Activated CD8-positive, alpha-beta memory T cell treated with anti-CD3 and anti-CD28 coated beads, Interleukin-2, amount 50 U/mL, for 24 hours (primary cell): ENCODE results near the gene CNOT10.

ENCODE experiments used
- DNase-seq: peaks from one replicate; pipeline ENCODE4 v3.0.0-alpha.2; 2020; ENCODE audit errors: extremely low read depth

CNOT10 gene

DNA sequence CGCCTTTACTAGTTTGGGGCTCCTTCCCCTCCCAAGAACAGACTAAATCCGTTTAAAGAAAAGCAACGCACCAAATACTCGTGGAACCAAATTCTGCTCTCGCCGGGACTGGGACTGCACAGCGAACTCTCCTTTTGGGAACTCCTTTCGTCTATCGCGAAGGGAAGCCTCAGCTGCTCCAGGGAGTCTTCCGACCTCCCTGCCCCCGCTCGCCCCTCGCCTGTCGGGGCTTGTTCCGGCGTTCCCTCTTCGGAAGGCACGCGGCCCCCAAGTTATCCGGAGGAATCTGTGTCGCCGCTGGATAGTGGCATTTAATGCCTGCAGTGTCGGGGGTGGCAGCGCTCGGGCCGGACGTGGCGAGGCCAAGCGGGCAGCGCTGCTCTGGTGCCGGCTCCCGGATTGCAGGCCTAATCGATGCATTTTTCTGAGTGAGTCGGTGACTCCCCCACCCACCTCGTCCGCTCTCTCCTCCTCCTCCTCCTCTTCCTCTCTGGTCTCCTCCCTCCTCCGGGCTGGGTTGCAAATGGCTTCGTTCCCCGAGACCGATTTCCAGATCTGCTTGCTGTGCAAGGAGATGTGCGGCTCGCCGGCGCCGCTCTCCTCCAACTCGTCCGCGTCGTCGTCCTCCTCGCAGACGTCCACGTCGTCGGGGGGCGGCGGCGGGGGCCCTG is 132.7 kb downstream of the CNOT10 start, which contains the start of gene TRIM71:
TSS of gene TRIM71 (plus strand) at position 440 of the 671 bp plus-strand sequence. CDS start at position 524, 84 bp downstream.
- DNase-seq = no peak

DNA sequence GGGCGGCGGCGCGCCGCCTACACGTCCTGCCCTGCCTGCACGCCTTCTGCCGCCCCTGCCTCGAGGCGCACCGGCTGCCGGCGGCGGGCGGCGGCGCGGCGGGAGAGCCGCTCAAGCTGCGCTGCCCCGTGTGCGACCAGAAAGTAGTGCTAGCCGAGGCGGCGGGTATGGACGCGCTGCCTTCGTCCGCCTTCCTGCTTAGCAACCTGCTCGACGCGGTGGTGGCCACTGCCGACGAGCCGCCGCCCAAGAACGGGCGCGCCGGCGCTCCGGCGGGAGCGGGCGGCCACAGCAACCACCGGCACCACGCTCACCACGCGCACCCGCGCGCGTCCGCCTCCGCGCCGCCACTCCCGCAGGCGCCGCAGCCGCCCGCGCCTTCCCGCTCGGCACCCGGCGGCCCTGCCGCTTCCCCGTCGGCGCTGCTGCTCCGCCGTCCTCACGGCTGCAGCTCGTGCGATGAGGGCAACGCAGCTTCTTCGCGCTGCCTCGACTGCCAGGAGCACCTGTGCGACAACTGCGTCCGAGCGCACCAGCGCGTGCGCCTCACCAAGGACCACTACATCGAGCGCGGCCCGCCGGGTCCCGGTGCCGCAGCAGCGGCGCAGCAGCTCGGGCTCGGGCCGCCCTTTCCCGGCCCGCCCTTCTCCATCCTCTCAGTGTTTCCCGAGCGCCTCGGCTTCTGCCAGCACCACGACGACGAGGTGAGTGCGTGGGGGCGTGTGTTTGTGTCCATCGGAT is 133.4 kb downstream of the CNOT10 start:
- DNase-seq = no peak

DNA sequence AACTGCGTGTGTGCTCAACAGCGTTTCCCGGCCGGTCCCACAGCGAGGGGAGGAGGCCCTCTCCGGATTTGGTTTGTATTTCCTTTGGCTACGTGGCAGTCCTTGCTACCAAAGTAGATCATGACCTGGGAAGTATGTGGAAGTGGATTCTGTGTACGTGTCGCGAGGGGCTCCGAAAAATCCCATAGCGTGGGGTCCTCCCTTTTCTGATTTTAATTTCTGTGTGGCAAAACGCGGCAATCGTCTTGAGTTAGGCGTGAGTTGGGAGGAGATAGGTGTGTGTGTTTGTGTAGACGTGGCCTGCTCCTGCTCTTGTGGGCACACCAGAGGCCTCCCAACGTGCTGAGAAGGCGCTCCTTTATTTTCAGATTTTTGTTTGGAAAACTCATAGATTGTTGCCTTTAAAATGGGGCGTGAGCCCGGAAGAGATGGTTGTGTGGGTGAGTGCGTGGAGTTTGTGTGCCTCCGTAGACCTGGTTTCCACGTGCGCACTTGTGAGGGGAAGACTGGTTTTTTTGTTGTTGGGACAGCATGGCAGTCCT is 134.1 kb downstream of the CNOT10 start:
- DNase-seq = no peak

DNA sequence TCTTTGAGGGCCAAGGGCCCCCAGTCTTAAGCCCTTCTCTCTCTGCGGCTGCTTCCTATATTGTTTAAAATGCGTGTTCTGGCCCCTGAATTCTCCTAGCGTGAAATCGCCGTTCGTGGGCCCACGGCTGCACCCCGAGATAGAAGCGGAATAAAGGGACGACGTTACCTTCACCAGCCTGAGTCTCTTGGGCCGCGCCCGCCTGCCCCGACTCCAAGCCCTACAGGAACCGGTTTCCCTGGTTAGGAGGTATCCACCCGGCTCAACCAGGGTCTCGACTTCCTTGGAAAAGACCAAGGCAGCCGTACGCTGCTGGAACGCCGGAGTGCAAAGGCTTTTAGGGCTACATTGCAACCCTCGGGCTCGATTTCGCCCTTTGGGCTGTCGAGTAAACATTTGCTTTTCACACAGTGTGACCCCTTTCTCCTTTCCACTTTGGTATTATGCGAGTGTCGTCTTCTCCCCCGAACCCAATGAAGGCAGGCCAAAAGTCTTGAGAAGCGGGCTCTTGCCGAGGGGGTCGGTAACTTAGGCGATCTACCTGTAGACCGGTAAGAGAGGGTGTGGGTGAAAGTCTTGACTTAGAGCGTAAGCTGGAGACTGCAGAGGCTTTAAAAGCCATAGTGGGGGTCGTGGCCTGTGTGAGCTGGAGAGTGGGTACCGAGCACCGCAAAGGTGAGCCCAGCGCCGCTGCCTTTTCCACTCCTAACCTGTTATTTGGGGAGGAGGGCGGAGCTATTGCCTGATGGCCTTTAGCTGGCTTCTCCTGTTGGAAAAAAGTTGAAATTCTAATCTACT is 134.8 kb downstream of the CNOT10 start:
- DNase-seq = no peak

DNA sequence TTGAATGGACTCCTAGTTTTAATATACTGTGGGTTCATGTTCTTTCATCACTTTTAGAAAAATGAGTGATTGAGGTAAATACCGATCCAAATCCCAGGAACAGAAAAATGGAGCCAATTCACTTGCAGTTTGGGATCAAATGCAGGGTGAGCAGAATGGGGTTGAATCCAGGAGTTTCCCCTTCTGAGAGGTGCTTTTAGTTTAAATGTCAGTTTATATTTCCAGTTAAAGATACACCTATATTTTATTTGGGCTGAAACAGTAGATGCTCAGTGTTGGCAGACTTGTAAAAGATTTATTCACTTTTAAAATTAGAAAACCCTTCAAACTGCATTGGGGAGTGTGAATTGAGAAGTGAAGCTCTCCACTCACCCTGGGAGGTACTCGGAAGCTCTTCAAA is 135.4 kb downstream of the CNOT10 start:
- no peak for DNase-seq

DNA sequence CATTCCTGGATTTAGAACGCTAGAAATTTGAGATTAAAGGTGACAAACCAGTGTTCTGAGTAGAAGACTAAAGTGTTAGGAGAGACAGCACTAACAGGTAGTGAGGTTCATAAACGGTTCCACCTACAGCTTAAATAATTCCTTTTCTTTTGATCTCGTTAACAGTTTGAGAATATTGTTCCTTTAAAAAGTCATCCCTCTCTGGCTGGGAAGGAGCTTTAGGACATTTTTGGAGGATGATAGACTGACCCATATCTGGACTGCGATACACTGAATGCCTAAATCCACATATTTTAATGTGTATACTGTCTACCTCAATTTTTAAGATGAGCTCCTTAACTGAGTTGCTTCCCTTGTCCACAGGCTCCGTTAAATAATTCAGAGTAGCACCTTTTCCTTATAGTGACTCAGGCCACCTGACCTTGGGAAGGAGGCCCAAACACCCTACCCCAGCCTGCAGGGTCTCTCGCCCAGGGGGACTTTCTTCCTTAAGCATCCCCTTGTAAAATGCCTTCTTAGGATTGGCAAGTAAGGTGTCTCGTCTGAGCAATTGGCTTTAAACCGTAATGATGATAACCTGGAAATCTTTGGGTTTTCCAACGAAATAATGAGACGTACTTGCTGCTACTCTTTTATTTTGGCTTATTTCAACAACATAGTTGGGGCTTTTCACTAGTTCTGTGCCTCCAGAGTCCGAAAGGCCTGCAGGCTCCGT is 136.1 kb downstream of the CNOT10 start:
- no peak for DNase-seq

DNA sequence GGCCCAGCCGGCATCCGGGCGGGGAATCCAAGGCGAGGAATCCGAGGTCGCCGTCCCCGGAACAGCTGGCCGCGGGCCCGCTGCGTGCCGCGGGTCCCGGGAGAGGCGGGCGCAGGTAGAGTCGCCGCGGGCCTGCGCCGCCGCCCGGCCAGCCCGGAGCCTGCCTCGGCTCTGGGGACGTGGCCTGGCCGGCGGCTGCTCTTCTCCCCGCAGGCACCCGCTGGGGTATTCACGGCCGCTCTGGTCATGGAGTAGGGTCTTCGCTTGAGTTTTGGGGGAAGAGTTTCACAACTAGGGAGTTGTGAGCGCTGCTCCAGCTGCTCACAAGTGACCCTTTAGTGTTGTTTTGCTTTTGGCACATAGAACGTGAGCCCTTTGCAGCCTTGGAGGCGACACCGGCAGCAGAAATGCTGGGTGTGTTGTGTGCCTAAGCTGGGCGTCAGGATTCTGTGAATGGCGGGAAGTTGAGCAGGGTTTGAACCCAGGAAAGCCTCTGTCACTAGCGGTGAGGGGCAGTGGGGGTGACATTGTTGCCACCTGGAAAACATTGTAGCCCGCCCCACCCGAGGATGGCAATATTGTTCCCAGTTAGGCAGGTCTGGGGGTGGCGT is 136.8 kb downstream of the CNOT10 start:
- DNase-seq = no peak

DNA sequence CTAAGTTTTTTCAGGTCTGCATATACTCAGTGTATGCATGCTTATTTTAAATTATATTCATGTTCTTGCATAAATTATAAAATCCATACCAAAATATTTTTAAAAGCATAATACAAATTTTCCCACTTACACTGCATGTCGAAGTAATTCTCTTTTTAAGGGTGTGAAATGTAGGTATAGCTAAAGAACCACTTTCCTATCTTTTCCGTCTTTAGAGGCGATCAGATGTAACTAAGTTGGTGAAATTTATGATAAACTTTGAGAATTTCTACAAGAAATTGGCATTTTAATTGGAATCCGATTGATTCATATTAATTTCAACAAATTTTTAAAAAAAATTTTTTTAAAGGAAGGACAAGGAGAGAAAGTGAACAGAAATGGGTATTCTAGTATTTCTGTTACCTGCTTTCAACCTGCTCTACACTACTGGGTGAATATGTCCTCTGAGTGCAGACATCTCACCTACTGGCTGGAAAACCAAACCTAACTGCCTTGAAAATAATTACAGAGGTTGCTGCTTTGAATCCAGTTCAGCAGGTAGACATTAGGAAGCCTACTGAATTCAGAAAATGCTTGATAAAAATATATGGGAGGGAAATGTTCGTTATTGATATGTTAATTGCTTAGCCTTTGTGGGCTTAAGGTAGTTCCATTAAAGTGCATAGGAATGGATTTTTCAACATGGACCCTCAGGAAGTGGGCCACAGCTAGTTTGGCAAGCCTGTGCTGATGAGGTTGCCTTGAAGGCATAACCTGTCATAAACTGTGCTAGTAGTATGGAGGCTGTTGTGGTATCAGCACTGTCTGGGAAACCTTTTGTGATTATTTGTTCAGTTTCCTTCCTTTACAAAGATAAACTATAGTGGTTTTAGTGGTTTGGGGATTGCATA is 137.9 kb downstream of the CNOT10 start:
- no peak for DNase-seq
